ENCODE measurements around the gene ARHGEF11. TPM values are rescaled to one million over a fixed set of nuclear protein-coding genes. Genes with fewer than 3 reads are reported as not detected.

The ARHGEF11 gene
- polyA plus RNA-seq, 4 donors = 13.2 to 31.5 (median 18.0) TPM

DNA sequence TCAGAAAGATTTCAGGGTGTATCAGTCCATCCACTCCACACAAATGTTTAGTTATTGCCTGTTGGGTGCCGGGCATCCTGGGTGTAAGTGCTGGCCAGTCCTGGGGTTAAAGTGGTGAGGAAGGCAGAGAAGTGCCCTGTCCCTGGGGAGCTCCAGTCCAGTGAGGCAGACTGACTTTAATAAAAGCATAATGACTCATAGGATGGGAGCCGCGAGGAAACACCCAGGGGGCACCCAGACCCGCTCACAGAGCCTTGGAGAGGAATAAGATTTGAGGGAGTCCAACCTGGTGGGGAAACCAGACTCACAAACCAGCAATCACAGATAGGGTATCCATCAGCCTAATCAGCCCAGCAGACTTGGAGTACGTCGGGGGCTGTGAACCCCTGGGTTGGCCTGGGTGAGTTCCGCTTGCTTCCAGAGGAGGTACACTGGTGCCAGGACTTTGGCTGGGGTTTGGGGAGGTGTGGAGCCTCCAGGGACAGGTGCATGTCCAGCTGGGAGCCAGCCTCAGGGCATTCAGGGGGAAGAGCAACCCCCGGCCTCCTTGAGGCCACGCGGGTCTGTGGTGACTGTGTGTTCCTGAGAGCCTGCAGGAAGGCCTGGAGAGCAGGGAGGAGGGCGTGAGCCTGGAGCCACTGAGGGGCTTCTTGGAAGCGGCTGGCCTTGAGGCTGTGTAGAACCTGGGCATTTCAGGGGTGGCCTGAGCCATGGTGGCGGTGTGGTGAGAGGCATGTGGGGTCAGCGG lies 148.3 kb downstream of the ARHGEF11 start:
- DNase-seq (no peak), FAIRE-seq (no peak)
- H3K27ac ChIP-seq (ENCODE audit: low read depth in 1 of 3, low read length in 2 of 3) = peak overlapping the region in 2 of 3 donors; percentile 55 to 61
- WGBS, 3 donors = 74 to 79% (median 76%) methylated on average over 14 of the region's 14 CpGs
- H3K27me3 ChIP-seq (ENCODE audit: control insufficient read depth in 3 of 3, insufficient read depth in 3 of 3, low read length in 3 of 3) = peaks cover 2 to 69% (median 3%) of the 10 kb centered on the region in 3 donors
- H3K36me3 ChIP-seq (ENCODE audit: control insufficient read depth in 3 of 3, insufficient read depth in 2 of 3, low read depth in 1 of 3, low read length in 3 of 3) = peaks cover 0 to 4% (median 0%) of the 10 kb centered on the region in 3 donors
- H3K4me3 ChIP-seq (ENCODE audit: low read depth in 1 of 3, low read length in 3 of 3) = no peak overlapping the region
- H3K4me1 ChIP-seq (ENCODE audit: control insufficient read depth in 3 of 3, insufficient read depth in 2 of 3, low read depth in 1 of 3, low read length in 2 of 3) = peaks cover 0 to 15% (median 0%) of the 10 kb centered on the region in 3 donors
- peaks cover 0 to 2% of the 10 kb centered on the region in 2 donors for H3K9me3 ChIP-seq (ENCODE audit: control insufficient read depth in 2 of 2, insufficient read depth in 1 of 2, low read depth in 1 of 2, low read length in 1 of 2)

DNA sequence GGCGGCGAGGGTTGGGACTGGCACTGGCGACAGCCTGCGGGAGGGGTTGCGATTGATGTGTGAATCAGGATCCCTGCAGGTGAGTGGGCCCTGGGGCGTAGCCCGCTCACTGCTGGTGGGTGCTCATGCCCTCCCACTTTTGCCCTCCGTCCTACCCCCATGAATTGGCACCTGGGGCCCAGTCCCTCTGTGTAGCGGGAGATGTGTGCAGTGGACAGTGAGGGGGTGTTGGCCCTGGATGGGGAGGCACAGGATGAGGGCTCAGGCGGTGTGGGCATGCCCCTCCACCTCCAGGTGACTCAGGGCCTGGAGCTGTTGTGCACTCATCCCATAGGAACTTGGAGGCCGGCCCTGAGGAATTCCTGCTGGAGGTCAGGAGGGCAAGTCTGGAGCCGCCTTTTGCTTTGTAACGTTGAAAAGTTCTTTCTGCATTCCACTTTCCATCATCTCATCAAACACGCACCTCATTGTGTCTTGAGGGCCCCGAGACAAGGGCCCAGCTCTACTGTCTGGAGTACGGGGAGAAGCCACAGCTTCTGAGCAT lies 149.0 kb downstream of the ARHGEF11 start:
- FAIRE-seq (no peak), DNase-seq (no peak)
- Histone ChIP-seq H3K27me3 (ENCODE audit: control insufficient read depth in 3 of 3, insufficient read depth in 3 of 3, low read length in 3 of 3) (peaks cover 2 to 72% (median 3%) of the 10 kb centered on the region in 3 donors), H3K4me3 (ENCODE audit: low read depth in 1 of 3, low read length in 3 of 3) (no peak overlapping the region), H3K36me3 (ENCODE audit: control insufficient read depth in 3 of 3, insufficient read depth in 2 of 3, low read depth in 1 of 3, low read length in 3 of 3) (peaks cover 0 to 4% (median 0%) of the 10 kb centered on the region in 3 donors), H3K4me1 (ENCODE audit: control insufficient read depth in 3 of 3, insufficient read depth in 2 of 3, low read depth in 1 of 3, low read length in 2 of 3) (peaks cover 0 to 15% (median 0%) of the 10 kb centered on the region in 3 donors), H3K27ac (ENCODE audit: low read depth in 1 of 3, low read length in 2 of 3) (peak overlapping the region in 1 of 3 donors; percentile 55), H3K9me3 (ENCODE audit: control insufficient read depth in 2 of 2, insufficient read depth in 1 of 2, low read depth in 1 of 2, low read length in 1 of 2) (peaks cover 0 to 2% of the 10 kb centered on the region in 2 donors)
- 76 to 80% (median 78%) methylated on average over 16 of the region's 16 CpGs for WGBS, 3 donors

DNA sequence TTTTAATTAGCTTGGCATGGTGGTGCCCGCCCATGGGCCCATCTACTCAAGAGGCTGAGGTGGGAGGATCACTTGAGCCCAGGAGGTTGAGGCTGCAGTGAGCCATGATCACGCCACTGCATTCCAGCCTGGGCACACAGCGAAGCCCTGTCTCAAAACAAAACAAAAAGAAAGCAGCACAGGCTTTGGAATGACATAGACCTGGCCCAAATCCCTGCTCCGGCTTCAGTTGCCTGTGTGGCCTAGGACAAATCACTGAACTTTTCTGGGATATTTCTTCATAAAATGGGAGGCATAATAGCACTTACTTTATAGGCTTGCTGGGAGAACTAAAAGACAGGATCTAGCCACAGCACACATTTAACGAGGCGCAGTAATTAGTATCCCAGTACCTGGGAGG lies 149.6 kb downstream of the ARHGEF11 start:
- FAIRE-seq (no peak), DNase-seq (no peak)
- Histone ChIP-seq H3K4me3 (ENCODE audit: low read depth in 1 of 3, low read length in 3 of 3) (no peak overlapping the region), H3K36me3 (ENCODE audit: control insufficient read depth in 3 of 3, insufficient read depth in 2 of 3, low read depth in 1 of 3, low read length in 3 of 3) (peaks cover 0 to 4% (median 0%) of the 10 kb centered on the region in 3 donors), H3K9me3 (ENCODE audit: control insufficient read depth in 2 of 2, insufficient read depth in 1 of 2, low read depth in 1 of 2, low read length in 1 of 2) (peaks cover 0 to 2% of the 10 kb centered on the region in 2 donors), H3K27me3 (ENCODE audit: control insufficient read depth in 3 of 3, insufficient read depth in 3 of 3, low read length in 3 of 3) (peaks cover 2 to 72% (median 3%) of the 10 kb centered on the region in 3 donors), H3K4me1 (ENCODE audit: control insufficient read depth in 3 of 3, insufficient read depth in 2 of 3, low read depth in 1 of 3, low read length in 2 of 3) (peaks cover 0 to 15% (median 0%) of the 10 kb centered on the region in 3 donors), H3K27ac (ENCODE audit: low read depth in 1 of 3, low read length in 2 of 3) (peak overlapping the region in 1 of 3 donors; percentile 30)
- WGBS, 3 donors = 83 to 94% (median 91%) methylated on average over 6 of the region's 6 CpGs

DNA sequence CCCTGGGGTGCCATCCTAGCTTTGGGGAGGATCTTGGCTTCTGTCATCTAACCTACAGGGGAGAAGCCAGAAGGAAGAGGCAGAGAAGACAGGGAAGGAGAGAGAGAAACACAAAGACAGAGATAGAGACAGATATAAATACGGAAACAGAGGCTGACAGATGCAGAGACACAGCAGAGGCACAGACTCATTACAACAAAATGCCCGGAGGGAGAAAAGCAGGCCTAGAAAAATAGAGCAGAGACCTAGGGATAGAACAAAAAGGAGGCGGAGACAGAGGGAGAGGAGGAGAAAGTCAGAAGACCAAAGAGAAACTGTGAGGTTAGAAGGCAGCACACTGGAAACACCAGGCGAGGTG lies 150.1 kb downstream of the ARHGEF11 start:
- Histone ChIP-seq H3K27ac (ENCODE audit: low read depth in 1 of 3, low read length in 2 of 3) (peak overlapping the region in 1 of 3 donors; percentile 86), H3K9me3 (ENCODE audit: control insufficient read depth in 2 of 2, insufficient read depth in 1 of 2, low read depth in 1 of 2, low read length in 1 of 2) (peaks cover 0 to 2% of the 10 kb centered on the region in 2 donors), H3K27me3 (ENCODE audit: control insufficient read depth in 3 of 3, insufficient read depth in 3 of 3, low read length in 3 of 3) (peaks cover 2 to 69% (median 3%) of the 10 kb centered on the region in 3 donors), H3K36me3 (ENCODE audit: control insufficient read depth in 3 of 3, insufficient read depth in 2 of 3, low read depth in 1 of 3, low read length in 3 of 3) (peaks cover 0 to 4% (median 0%) of the 10 kb centered on the region in 3 donors), H3K4me1 (ENCODE audit: control insufficient read depth in 3 of 3, insufficient read depth in 2 of 3, low read depth in 1 of 3, low read length in 2 of 3) (peaks cover 0 to 10% (median 0%) of the 10 kb centered on the region in 3 donors), H3K4me3 (ENCODE audit: low read depth in 1 of 3, low read length in 3 of 3) (no peak overlapping the region)
- 71 to 85% (median 73%) methylated on average over 4 of the region's 4 CpGs for WGBS, 3 donors
- FAIRE-seq = no peak
- DNase-seq = no peak

DNA sequence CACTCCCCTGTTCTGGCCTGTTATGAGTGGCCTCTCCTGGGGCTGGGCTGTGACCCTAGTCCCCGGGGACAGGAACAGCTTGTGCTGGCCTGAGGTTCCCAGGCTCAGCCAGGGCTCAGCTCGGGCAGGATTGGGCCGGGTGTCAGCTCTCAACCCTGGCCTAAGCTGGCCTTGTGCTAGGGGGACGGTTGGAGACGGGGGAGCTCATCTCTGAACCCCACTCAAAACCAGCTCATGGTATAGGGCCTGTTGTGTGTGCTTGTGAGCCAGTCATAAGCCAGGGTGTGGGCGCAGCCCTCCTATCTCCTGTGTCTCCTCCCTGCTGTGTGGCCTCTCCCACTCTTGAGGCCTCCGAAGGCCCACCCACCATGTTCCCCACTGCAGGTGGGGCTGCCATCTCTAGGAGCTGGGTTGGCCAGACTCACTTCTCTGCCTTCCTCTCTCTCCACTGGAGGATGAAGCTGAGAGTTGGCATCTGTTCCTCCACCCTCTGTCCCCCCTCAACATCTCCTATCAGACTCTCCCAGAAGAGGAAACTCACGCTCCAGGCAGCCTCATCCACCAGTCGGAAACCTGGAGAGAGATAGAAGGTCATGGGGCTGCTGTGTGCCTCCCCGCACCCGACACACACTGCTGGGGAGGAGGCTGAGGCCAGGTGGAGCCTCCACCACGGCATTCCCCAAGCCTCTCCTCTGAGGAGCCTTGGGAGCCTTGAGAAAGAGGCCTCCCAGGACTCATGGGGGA lies 150.7 kb downstream of the ARHGEF11 start:
- peaks cover 0 to 8% (median 0%) of the 10 kb centered on the region in 3 donors for H3K4me1 ChIP-seq (ENCODE audit: control insufficient read depth in 3 of 3, insufficient read depth in 2 of 3, low read depth in 1 of 3, low read length in 2 of 3)
- H3K4me3 ChIP-seq (ENCODE audit: low read depth in 1 of 3, low read length in 3 of 3) = peak overlapping the region in 1 of 3 donors; percentile 49
- H3K27ac ChIP-seq (ENCODE audit: low read depth in 1 of 3, low read length in 2 of 3) = peak overlapping the region in 2 of 3 donors; percentile 75 to 86
- FAIRE-seq (no peak), DNase-seq (no peak)
- peaks cover 0 to 4% (median 0%) of the 10 kb centered on the region in 3 donors for H3K36me3 ChIP-seq (ENCODE audit: control insufficient read depth in 3 of 3, insufficient read depth in 2 of 3, low read depth in 1 of 3, low read length in 3 of 3)
- H3K27me3 ChIP-seq (ENCODE audit: control insufficient read depth in 3 of 3, insufficient read depth in 3 of 3, low read length in 3 of 3) = peaks cover 2 to 67% (median 3%) of the 10 kb centered on the region in 3 donors
- peaks cover 0 to 2% of the 10 kb centered on the region in 2 donors for H3K9me3 ChIP-seq (ENCODE audit: control insufficient read depth in 2 of 2, insufficient read depth in 1 of 2, low read depth in 1 of 2, low read length in 1 of 2)
- 57 to 85% (median 74%) methylated on average over 12 of the region's 12 CpGs for WGBS, 3 donors

DNA sequence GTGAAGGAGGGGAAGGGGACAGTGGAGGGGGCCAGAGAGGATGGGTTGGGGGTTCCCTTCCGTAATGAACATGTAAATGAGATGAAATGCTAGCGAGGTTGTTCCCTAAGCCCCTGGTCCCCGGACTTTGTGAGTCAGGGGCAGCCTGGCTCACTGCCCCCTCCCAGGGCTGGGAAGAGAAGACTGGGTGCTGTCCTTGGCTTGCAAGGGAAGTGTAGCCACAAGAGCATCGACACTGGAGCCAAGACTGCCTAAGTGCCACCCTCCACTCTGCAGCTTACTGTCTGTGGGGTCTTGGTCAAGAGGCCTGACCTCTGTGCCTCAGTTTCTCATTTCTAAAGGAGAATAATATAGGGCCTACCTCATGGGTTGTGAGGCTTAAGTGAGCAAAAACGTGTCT lies 151.5 kb downstream of the ARHGEF11 start:
- Histone ChIP-seq H3K27ac (ENCODE audit: low read depth in 1 of 3, low read length in 2 of 3) (peak overlapping the region; percentile 53 to 86 (median 75)), H3K4me1 (ENCODE audit: control insufficient read depth in 3 of 3, insufficient read depth in 2 of 3, low read depth in 1 of 3, low read length in 2 of 3) (peaks cover 0 to 8% (median 0%) of the 10 kb centered on the region in 3 donors), H3K36me3 (ENCODE audit: control insufficient read depth in 3 of 3, insufficient read depth in 2 of 3, low read depth in 1 of 3, low read length in 3 of 3) (peaks cover 0 to 4% (median 0%) of the 10 kb centered on the region in 3 donors), H3K9me3 (ENCODE audit: control insufficient read depth in 2 of 2, insufficient read depth in 1 of 2, low read depth in 1 of 2, low read length in 1 of 2) (peaks cover 0 to 2% of the 10 kb centered on the region in 2 donors), H3K4me3 (ENCODE audit: low read depth in 1 of 3, low read length in 3 of 3) (peak overlapping the region in 1 of 3 donors; percentile 49), H3K27me3 (ENCODE audit: control insufficient read depth in 3 of 3, insufficient read depth in 3 of 3, low read length in 3 of 3) (peaks cover 2 to 64% (median 3%) of the 10 kb centered on the region in 3 donors)
- no peak for DNase-seq
- FAIRE-seq = no peak
- 30 to 41% (median 32%) methylated on average over 5 of the region's 5 CpGs for WGBS, 3 donors

DNA sequence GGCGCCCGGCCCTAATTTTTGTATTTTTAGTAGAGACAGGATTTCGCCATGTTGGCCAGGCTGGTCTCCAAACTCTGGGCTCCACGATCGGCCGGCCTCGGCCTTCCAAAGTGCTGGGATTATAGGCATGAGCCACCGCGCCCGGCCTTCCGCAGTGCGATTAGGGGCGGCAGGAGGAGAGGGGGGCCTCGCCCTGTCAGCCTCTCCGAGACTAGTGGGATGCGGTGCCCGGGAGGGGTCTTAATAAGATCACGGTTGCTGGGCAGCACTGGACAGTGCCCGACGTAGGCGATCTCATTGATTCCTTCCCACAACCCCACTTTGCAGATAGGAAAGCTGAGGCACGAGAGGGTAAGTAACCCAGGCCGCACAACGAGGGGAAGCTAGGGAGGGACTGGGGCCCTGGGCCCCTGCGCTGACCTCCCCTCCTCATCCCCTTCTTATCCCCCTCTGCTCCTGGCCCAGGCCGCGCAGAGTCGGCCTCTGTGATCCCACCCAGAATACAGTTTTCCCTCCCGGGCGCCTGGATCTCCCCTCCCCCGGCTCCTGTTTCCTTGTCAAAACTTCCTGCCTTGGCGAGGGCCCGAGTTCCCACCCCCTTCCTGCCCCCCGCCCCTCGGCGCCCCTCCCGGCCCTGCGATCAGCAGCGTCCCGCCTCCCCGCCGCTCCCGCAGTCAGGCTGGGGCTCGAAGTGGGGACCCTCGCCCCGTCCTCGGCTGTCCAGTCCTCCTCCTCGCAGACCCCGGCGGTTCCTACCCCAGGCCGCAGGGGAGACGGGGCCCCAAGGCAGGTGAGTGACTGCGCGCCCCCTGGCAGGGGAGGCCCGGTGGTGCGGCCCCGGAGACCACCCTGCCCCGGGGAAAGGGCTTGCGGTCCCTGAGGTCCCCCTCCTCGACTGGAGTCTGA lies 152.2 kb downstream of the ARHGEF11 start, which contains the start of gene PEAR1:
PEAR1 (plus strand) TSS at position 671 of the 906 bp plus-strand sequence. CDS start 10,209 bp downstream, outside the sequence.
- Histone ChIP-seq H3K27me3 (ENCODE audit: control insufficient read depth in 3 of 3, insufficient read depth in 3 of 3, low read length in 3 of 3) (peaks cover 2 to 64% (median 3%) of the 10 kb centered on the region in 3 donors), H3K36me3 (ENCODE audit: control insufficient read depth in 3 of 3, insufficient read depth in 2 of 3, low read depth in 1 of 3, low read length in 3 of 3) (peaks cover 0 to 4% (median 0%) of the 10 kb centered on the region in 3 donors), H3K9me3 (ENCODE audit: control insufficient read depth in 2 of 2, insufficient read depth in 1 of 2, low read depth in 1 of 2, low read length in 1 of 2) (peaks cover 0 to 2% of the 10 kb centered on the region in 2 donors), H3K4me3 (ENCODE audit: low read depth in 1 of 3, low read length in 3 of 3) (peak within 1 kb of the TSS; percentile 8 to 49 (median 20)), H3K4me1 (ENCODE audit: control insufficient read depth in 3 of 3, insufficient read depth in 2 of 3, low read depth in 1 of 3, low read length in 2 of 3) (peaks cover 0 to 8% (median 0%) of the 10 kb centered on the region in 3 donors), H3K27ac (ENCODE audit: low read depth in 1 of 3, low read length in 2 of 3) (peak within 1 kb of the TSS; percentile 53 to 86 (median 75))
- FAIRE-seq = no peak
- peak in 1 of 2 donors; percentile 47 for DNase-seq
- 11 to 27% (median 14%) methylated on average over 52 to 60 of the region's 60 CpGs for WGBS, 3 donors

All from small intestine (tissue), 7 donors.